Mesenchymal stem cell (in vitro differentiated cells and primary cell): ENCODE results near the gene PITPNM3.
A peak's percentile ranks its signal among the peaks of the same experiment; 100 is the strongest.

ENCODE experiments used
- DNase-seq: peaks from one replicate; pipeline ENCODE4 v3.0.0-alpha.2; 2013
- H2AFZ ChIP-seq: one replicate; pipeline ENCODE4 v1.6.1; 2013; ENCODE audit warnings: low read depth, mild to moderate bottlenecking, control low read depth, inconsistent platforms, low read length, moderate library complexity
- H2AK5ac ChIP-seq: 2 replicates; pipeline ENCODE4 v1.6.1; 2013; ENCODE audit warnings: low read length, moderate library complexity, mild to moderate bottlenecking, inconsistent platforms; ENCODE audit not compliant: severe bottlenecking
- H2BK120ac ChIP-seq: one replicate; pipeline ENCODE4 v1.6.1; 2013; ENCODE audit warnings: low read depth, mild to moderate bottlenecking, inconsistent platforms, low read length, moderate library complexity
- H2BK12ac ChIP-seq, 2 experiments: one replicate each; pipeline ENCODE4 v1.6.1; 2013; ENCODE audit warnings: inconsistent platforms in 2 of 2, low read length in 2 of 2, mild to moderate bottlenecking in 2 of 2, moderate library complexity in 2 of 2, control low read depth in 1 of 2
- H2BK15ac ChIP-seq: one replicate; pipeline ENCODE4 v1.6.1; 2013; ENCODE audit warnings: mild to moderate bottlenecking, low read depth, inconsistent platforms; ENCODE audit not compliant: poor library complexity, severe bottlenecking
- H2BK5ac ChIP-seq: 2 replicates; pipeline ENCODE4 v1.6.1; 2013; ENCODE audit warnings: low read depth, mild to moderate bottlenecking, low read length, control low read depth, inconsistent platforms; ENCODE audit not compliant: poor library complexity, severe bottlenecking
- H3K14ac ChIP-seq, 2 experiments: one replicate each; pipeline ENCODE4 v1.6.1; 2013; ENCODE audit warnings: inconsistent platforms in 2 of 2, low read length in 2 of 2, control low read depth in 1 of 2, mild to moderate bottlenecking in 1 of 2, moderate library complexity in 1 of 2
- H3K18ac ChIP-seq, 2 experiments: one replicate each; pipeline ENCODE4 v1.6.1; 2013; ENCODE audit warnings: inconsistent platforms in 2 of 2, low read length in 2 of 2, control low read depth in 1 of 2, low read depth in 1 of 2, mild to moderate bottlenecking in 1 of 2
- H3K23ac ChIP-seq, 2 experiments: one replicate each; pipeline ENCODE4 v1.6.1; 2013; ENCODE audit warnings: inconsistent platforms in 2 of 2, low read length in 2 of 2, mild to moderate bottlenecking in 2 of 2, moderate library complexity in 2 of 2, control low read depth in 1 of 2
- H3K27ac ChIP-seq: 2 replicates; pipeline ENCODE4 v1.5.1; 2013; ENCODE audit warnings: mild to moderate bottlenecking, moderate library complexity, low read length, control low read depth, inconsistent platforms; ENCODE audit not compliant: poor library complexity, severe bottlenecking
- H3K27me3 ChIP-seq, 2 experiments: 2 replicates each; pipeline versions ENCODE4 v1.6.1 to v1.7.0; 2013; ENCODE audit warnings: low read length in 2 of 2, mild to moderate bottlenecking in 2 of 2, moderate library complexity in 2 of 2, control low read depth in 1 of 2, inconsistent platforms in 1 of 2; ENCODE audit not compliant: control insufficient read depth in 1 of 2, insufficient read depth in 1 of 2
- H3K36me3 ChIP-seq, 2 experiments: 2 replicates each; pipeline versions ENCODE4 v1.6.1 to v1.7.0; 2013; ENCODE audit warnings: low read length in 2 of 2, control low read depth in 1 of 2, inconsistent platforms in 1 of 2, low read depth in 1 of 2, mild to moderate bottlenecking in 1 of 2; ENCODE audit not compliant: insufficient read depth in 2 of 2, control insufficient read depth in 1 of 2
- H3K4ac ChIP-seq, 2 experiments: one replicate each; pipeline ENCODE4 v1.6.1; 2013; ENCODE audit warnings: inconsistent platforms in 2 of 2, low read length in 2 of 2, mild to moderate bottlenecking in 2 of 2, moderate library complexity in 2 of 2, control low read depth in 1 of 2, low read depth in 1 of 2
- H3K4me1 ChIP-seq: 2 replicates; pipeline ENCODE4 v1.6.1; 2013; ENCODE audit warnings: low read depth, low read length, control low read depth; ENCODE audit not compliant: control insufficient read depth, insufficient read depth
- H3K4me2 ChIP-seq: 2 replicates; pipeline ENCODE4 v1.6.1; 2013; ENCODE audit warnings: low read length, mild to moderate bottlenecking, inconsistent platforms; ENCODE audit not compliant: poor library complexity, severe bottlenecking
- H3K4me3 ChIP-seq, 2 experiments: 2 replicates each; pipeline versions ENCODE4 v1.5.1 to v1.7.0; 2013; ENCODE audit warnings: low read length in 2 of 2, mild to moderate bottlenecking in 2 of 2, control low read depth in 1 of 2, low read depth in 1 of 2; ENCODE audit not compliant: insufficient read depth in 1 of 2
- H3K79me1 ChIP-seq: replicated peaks from 2 replicates; pipeline ENCODE4 v1.6.1; 2013; ENCODE audit warnings: mild to moderate bottlenecking, control low read depth, low read length, inconsistent platforms; ENCODE audit not compliant: poor library complexity, severe bottlenecking
- H3K9ac ChIP-seq: 2 replicates; pipeline ENCODE4 v1.7.0; 2013; ENCODE audit warnings: mild to moderate bottlenecking, low read length, moderate library complexity
- H3K9me3 ChIP-seq: 2 replicates; pipeline ENCODE4 v1.7.0; 2013; ENCODE audit warnings: mild to moderate bottlenecking, low read length; ENCODE audit not compliant: control insufficient read depth
- H4K8ac ChIP-seq: one replicate; pipeline ENCODE4 v1.6.1; 2013; ENCODE audit warnings: inconsistent platforms, mild to moderate bottlenecking, low read length, moderate library complexity
- H4K91ac ChIP-seq: one replicate; pipeline ENCODE4 v1.6.1; 2013; ENCODE audit warnings: mild to moderate bottlenecking, low read length, inconsistent platforms
- WGBS: methylation state at CpG from one replicate; pipeline ENCODE4 v1.1.7; 2013; ENCODE audit warnings: mixed read lengths; 5-methylcytosine and 5-hydroxymethylcytosine counted together

Gene PITPNM3

GRCh38 chr17:6543079-6544010 lies 13.0 kb downstream of the PITPNM3 start:
- no peak overlapping the region for H4K91ac ChIP-seq
- peak overlapping the region in 1 of 2 experiments; percentile 64 for H3K14ac ChIP-seq
- H2BK120ac ChIP-seq: no peak overlapping the region
- peaks cover 30 to 55% of the 10 kb centered on the region in 2 experiments for H3K27me3 ChIP-seq
- no peak overlapping the region for H2AK5ac ChIP-seq
- H3K36me3 ChIP-seq: no peaks in the 10 kb centered on the region
- H3K79me1 ChIP-seq: no peaks in the 10 kb centered on the region
- H3K18ac ChIP-seq: no peak overlapping the region
- H3K4me1 ChIP-seq: no peaks in the 10 kb centered on the region
- no peak overlapping the region for H3K4ac ChIP-seq
- 84% methylated on average over 16 of the region's 16 CpGs for WGBS
- H2BK12ac ChIP-seq: no peak overlapping the region
- no peak overlapping the region for H3K4me3 ChIP-seq
- no peak overlapping the region for H4K8ac ChIP-seq
- no peak overlapping the region for H2AFZ ChIP-seq
- no peak overlapping the region for H2BK15ac ChIP-seq
- H3K9me3 ChIP-seq: peaks cover 11% of the 10 kb centered on the region
- no peak overlapping the region for H3K9ac ChIP-seq
- no peak for DNase-seq
- H3K23ac ChIP-seq: no peak overlapping the region
- no peak overlapping the region for H3K27ac ChIP-seq
- H3K4me2 ChIP-seq: no peak overlapping the region
- no peak overlapping the region for H2BK5ac ChIP-seq

GRCh38 chr17:6542577-6542976 lies 13.8 kb downstream of the PITPNM3 start:
- Histone ChIP-seq H2BK5ac (no peak overlapping the region), H3K4me1 (no peaks in the 10 kb centered on the region), H2BK15ac (no peak overlapping the region), H3K27me3 (peaks cover 26 to 55% of the 10 kb centered on the region in 2 experiments), H3K9ac (no peak overlapping the region), H2BK120ac (no peak overlapping the region), H3K4me2 (no peak overlapping the region), H3K18ac (no peak overlapping the region), H3K14ac (no peak overlapping the region), H3K9me3 (peaks cover 11% of the 10 kb centered on the region), H3K36me3 (no peaks in the 10 kb centered on the region), H3K23ac (no peak overlapping the region), H2BK12ac (no peak overlapping the region), H4K91ac (no peak overlapping the region), H3K4ac (no peak overlapping the region), H3K4me3 (no peak overlapping the region), H3K27ac (no peak overlapping the region), H2AFZ (no peak overlapping the region), H2AK5ac (no peak overlapping the region), H4K8ac (no peak overlapping the region), H3K79me1 (no peaks in the 10 kb centered on the region)
- 82% methylated on average over 3 of the region's 4 CpGs for WGBS
- no peak for DNase-seq

GRCh38 chr17:6541886-6542285 lies 14.5 kb downstream of the PITPNM3 start:
- Histone ChIP-seq H3K4me3 (no peak overlapping the region), H3K18ac (no peak overlapping the region), H2BK5ac (no peak overlapping the region), H3K9me3 (peaks cover 11% of the 10 kb centered on the region), H2AK5ac (no peak overlapping the region), H3K27ac (no peak overlapping the region), H3K4me2 (no peak overlapping the region), H3K36me3 (no peaks in the 10 kb centered on the region), H4K91ac (no peak overlapping the region), H4K8ac (no peak overlapping the region), H2BK120ac (no peak overlapping the region), H3K23ac (no peak overlapping the region), H3K4me1 (no peaks in the 10 kb centered on the region), H2BK12ac (no peak overlapping the region), H3K79me1 (no peaks in the 10 kb centered on the region), H2BK15ac (no peak overlapping the region), H3K4ac (no peak overlapping the region), H2AFZ (no peak overlapping the region), H3K9ac (no peak overlapping the region), H3K27me3 (peaks cover 26 to 53% of the 10 kb centered on the region in 2 experiments), H3K14ac (no peak overlapping the region)
- no peak for DNase-seq
- WGBS: 90% methylated on average over 4 of the region's 4 CpGs

- Histone ChIP-seq H3K14ac (no peak overlapping the region), H3K27ac (no peak overlapping the region), H3K4me3 (no peak overlapping the region), H4K91ac (no peak overlapping the region), H2BK120ac (no peak overlapping the region), H3K79me1 (no peaks in the 10 kb centered on the region), H4K8ac (no peak overlapping the region), H2BK15ac (no peak overlapping the region), H3K23ac (no peak overlapping the region), H3K4me2 (no peak overlapping the region), H3K4ac (no peak overlapping the region), H3K4me1 (no peaks in the 10 kb centered on the region), H2AFZ (no peak overlapping the region), H2BK12ac (no peak overlapping the region), H2AK5ac (no peak overlapping the region), H3K36me3 (no peaks in the 10 kb centered on the region), H3K27me3 (peaks cover 19 to 40% of the 10 kb centered on the region in 2 experiments), H3K18ac (no peak overlapping the region), H3K9ac (no peak overlapping the region), H3K9me3 (peaks cover 11% of the 10 kb centered on the region), H2BK5ac (no peak overlapping the region)
- WGBS: 81% methylated on average over 3 of the region's 3 CpGs
- no peak for DNase-seq
Observed at GRCh38 chr17:6539871-6540270, 16.5 kb downstream of the PITPNM3 start.
